Suppressor macrophage treated with lipopolysaccharide for 1 hour (primary cell): ENCODE data around the gene MYBPH.

Source experiments
- DNase-seq, 3 donors: peaks; one replicate each; pipeline ENCODE4 v3.0.0-alpha.2; 2020 to 2022

The MYBPH gene

GRCh38 chr1:203178083-203178482 is 2.5 kb upstream of the MYBPH start:
- DNase-seq = peak in 1 of 3 donors; percentile 21

- peak; percentile 81 to 85 (median 83) for DNase-seq
Observed at GRCh38 chr1:203177470-203178039, 1.9 kb upstream of the MYBPH start.

- peak in 1 of 3 donors; percentile 32 for DNase-seq
Observed at GRCh38 chr1:203177036-203177405, 1.4 kb upstream of the MYBPH start.

- peak in 1 of 3 donors; percentile 57 for DNase-seq
Observed at GRCh38 chr1:203176273-203177035, 828 bp upstream of the MYBPH start.

GRCh38 chr1:203175827-203176241 is 208 bp upstream of the MYBPH start:
- peak; percentile 65 to 84 (median 66) for DNase-seq

GRCh38 chr1:203174324-203174985 is 1.2 kb downstream of the MYBPH start:
- no peak for DNase-seq

GRCh38 chr1:203173566-203173965 is 2.1 kb downstream of the MYBPH start:
- DNase-seq = no peak

GRCh38 chr1:203173011-203173555 is 2.5 kb downstream of the MYBPH start:
- peak; percentile 49 to 55 (median 53) for DNase-seq

- DNase-seq = peak; percentile 62 to 86 (median 79)
Observed at GRCh38 chr1:203172184-203173010, 3.2 kb downstream of the MYBPH start.

- no peak for DNase-seq
Observed at GRCh38 chr1:203171341-203172183, 4.1 kb downstream of the MYBPH start.

GRCh38 chr1:203170625-203171330 is 4.8 kb downstream of the MYBPH start:
- no peak for DNase-seq

- no peak for DNase-seq
Observed at GRCh38 chr1:203169770-203170520, 5.7 kb downstream of the MYBPH start.

- no peak for DNase-seq
Observed at GRCh38 chr1:203168991-203169390, 6.6 kb downstream of the MYBPH start.

- DNase-seq = no peak
Observed at GRCh38 chr1:203168256-203168786, 7.3 kb downstream of the MYBPH start.

GRCh38 chr1:203167913-203168200 is 7.8 kb downstream of the MYBPH start:
- DNase-seq = no peak

- DNase-seq = peak in 1 of 3 donors; percentile 29
Observed at GRCh38 chr1:203167026-203167912, 8.4 kb downstream of the MYBPH start.

GRCh38 chr1:203166192-203166940 is 9.3 kb downstream of the MYBPH start:
- DNase-seq = peak in 1 of 3 donors; percentile 25

- DNase-seq = no peak
Observed at GRCh38 chr1:203165800-203166161, 9.8 kb downstream of the MYBPH start.
